Amniotic stem cell (primary cell): ENCODE data around the gene ERC1.

Experiments
- DNase-seq: peaks from one replicate; lab custom pipeline; 2025; lab: John Stamatoyannopoulos, UW

ERC1 gene

GRCh38 chr12:1398673-1399072, 407.6 kb downstream of the ERC1 start:
- DNase-seq = no peak

GRCh38 chr12:1401891-1402290, 410.9 kb downstream of the ERC1 start:
- no peak for DNase-seq

GRCh38 chr12:1403417-1403816, 412.4 kb downstream of the ERC1 start:
- DNase-seq = no peak

GRCh38 chr12:1405619-1406018, 414.6 kb downstream of the ERC1 start:
- DNase-seq = no peak

DNA sequence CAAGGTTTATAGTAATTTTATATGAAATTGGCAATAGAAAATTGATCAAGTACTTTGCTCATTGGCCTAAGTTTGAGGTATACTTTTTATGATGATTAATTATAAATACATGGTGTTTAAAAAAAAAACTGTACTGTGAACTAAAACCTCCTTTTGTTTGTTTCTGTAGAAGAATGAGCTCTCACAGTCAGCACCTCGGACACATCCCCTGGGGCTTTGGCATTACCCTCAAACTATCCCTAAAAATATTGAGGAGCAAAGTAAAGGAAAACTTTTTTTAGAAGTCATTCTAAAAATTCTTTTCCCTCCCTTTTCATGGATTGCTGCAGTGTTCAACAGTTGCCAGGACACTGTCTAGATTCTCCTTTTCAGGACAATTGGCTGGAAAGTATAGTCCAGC, 419.8 kb downstream of the ERC1 start:
- DNase-seq = no peak

DNA sequence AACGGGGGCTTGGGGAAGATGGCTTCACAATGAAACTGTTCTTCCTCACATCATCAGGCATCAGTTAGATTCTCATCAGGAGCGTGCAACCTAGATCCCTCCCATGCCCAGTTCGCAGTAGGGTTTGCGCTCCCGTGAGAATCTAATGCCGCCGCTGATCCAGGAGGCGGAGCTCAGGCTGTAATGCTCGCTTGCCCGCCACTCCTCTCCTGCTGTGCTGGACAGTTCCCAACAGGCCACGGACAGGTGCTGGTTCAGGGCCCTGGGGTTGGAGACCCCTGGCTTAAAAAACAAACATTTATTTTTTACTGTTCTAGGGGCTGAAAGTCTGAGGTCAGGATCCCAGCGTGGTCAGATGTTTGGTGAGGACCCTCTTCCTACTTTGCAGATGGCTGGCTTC, 422.9 kb downstream of the ERC1 start:
- no peak for DNase-seq

DNA sequence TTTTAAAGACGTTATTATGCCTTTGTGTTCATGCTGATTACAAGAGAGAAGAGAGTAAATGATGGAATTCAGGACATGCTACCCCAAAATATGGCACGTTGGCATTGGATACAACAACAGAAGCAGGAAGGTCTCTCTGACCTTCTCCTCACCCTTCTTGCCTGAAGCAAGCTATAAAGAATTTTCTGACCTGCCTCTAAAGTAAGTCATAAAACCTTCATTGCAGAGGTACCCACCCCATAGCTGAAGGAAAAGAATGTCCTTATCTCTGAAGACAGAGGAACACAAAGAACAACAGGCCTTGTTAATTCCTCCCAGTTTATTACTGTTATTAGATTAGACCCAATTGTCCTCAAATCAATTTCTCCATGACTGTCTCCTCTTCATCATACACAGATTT, 427.1 kb downstream of the ERC1 start:
- no peak for DNase-seq

DNA sequence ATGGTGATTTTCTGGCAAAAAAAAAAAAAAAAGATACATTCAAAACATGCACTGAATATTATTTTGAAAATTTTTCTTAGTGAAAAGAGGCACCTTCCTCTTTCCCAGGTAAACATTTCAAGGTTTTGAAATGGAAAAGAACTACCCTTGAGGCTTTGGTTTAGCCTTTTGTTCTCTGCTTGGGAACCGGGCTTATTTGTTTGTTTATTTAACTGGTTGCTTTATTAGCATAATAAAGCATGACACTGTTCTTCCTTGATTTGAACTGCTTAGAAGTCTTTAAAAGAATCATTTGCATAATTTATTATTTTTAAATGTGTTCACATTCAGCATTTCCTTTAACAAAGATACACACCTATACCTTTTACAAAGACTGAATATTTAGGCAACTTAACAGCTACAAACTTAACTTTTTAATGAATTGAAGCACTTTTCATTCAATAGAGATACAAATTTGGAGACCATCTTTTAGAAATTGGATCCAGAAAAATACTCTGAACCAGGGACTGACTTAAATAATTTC, 428.9 kb downstream of the ERC1 start:
- no peak for DNase-seq

GRCh38 chr12:1421091-1421846, 430.2 kb downstream of the ERC1 start:
- DNase-seq = no peak

DNA sequence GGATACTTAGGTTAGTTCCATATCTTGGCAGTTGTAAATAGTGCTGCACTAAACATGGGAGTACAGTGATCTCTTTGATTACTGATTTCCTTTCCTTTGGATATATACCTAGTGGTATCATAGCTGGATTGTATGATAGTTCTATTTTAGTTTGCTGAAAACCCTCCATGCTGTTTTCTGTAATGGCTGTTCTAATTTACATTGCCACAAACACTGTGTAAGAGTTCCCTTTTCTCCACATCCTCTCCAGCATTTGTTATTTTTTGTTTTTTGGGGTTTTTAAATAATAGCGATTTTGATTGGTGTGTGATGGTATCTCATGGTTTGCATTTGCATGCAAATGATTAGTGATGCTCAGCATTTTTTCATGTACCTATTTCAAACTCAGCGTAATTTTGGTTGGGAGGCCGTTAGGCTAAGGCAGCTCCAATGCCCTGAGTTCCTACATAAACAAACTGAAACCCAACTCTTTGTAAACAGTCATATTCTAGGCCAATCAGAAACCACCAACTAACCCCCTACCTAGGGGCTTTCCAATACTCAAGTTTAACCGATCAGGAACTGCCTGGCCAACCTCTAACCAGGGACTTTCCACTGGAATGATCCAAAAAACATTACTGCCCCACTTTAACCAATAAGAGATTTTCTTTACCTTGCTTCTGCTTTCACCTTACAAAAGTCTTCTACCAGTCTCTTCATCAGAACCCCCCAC, 431.7 kb downstream of the ERC1 start:
- DNase-seq = no peak

GRCh38 chr12:1424674-1425395, 433.8 kb downstream of the ERC1 start:
- DNase-seq = no peak

DNA sequence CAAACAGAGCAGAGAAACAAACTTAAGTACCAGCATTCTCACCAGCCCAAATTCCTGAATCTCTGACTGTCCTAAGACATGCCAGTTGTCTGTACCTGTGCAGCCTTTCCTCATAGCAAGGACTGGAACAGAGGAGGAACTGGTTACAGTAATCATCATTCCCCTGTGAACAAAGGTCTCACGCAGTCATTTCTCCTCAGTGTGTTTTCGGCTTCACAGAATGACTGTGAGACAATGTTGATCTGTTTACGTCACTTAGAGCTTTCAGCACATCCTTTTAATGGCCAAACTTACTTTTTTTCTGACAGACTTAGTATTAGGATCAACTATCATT, 434.3 kb downstream of the ERC1 start:
- DNase-seq = no peak

- DNase-seq = no peak
Measured at GRCh38 chr12:1428671-1429070, 437.6 kb downstream of the ERC1 start.

DNA sequence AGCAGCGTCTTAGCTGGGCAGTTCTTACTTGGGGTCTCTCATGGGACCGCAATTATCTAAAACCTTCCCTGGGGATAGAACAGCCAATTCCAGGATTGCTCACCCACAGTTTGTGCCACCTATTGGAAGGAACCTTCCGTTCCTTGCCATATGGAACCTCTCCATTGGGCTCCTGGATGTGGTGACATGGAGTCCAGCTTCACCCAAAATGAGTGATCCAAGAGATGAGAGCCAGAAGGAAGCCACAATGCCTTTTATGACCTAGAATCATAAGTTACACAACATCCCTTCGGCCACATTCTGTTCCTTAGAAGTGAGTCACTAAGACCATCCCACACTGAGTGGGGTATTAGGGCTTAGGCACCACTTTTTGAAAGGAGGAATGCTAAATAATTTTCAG, 439.0 kb downstream of the ERC1 start:
- no peak for DNase-seq

DNA sequence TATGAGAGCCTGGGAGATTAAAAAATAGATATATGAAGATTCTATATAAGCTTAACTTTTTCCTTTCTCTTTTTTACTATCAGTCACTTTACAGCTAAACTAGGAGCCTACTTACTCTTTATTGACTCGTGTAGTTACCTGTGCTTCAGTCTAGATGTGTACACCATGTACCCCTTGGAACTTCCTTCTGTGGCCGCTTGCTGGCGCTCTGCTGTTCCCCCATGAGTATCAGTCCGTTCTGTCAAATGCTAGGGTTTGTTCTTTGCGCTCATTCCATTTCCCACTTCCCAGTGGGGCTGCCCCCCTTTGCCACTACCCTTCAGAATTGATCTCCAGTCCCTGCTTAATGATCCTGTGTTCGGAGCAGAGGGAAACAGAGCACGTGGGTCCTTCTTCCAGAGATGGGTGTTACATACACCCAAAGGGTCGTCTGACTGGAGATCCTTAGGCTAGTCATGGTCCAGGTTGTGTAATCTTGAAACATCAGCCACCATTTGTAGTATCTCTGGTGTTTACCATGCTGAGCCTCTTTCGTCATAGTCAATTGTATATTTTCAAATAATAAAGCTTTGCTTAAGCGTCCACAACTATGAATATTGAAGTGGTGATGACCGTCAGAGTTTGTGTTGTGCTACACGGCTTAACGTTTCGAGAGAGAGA, 443.4 kb downstream of the ERC1 start:
- DNase-seq = no peak

DNA sequence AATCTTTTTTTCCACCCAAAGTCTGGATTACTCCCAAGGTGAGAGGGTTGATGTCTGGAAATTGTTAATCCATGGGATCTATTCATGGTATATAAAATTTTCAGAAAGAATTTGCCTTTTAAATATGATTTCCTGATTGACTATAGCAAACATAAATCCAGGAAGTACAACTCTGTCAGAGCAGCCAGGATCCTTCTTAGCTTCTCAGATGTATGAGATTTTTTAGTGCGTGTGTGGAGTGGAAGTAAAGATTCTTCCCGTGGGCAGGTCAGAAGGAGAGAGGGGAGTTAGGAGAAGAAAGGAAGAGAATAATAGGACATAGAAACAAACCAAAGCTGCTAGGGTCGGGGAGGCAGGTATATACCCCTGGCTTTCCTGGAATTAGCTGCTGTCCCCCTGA, 444.0 kb downstream of the ERC1 start:
- DNase-seq = no peak

- no peak for DNase-seq
Measured at GRCh38 chr12:1435456-1435855, 444.4 kb downstream of the ERC1 start.

- no peak for DNase-seq
Measured at GRCh38 chr12:1436015-1436414, 445.0 kb downstream of the ERC1 start.

- no peak for DNase-seq
Measured at GRCh38 chr12:1436981-1437380, 446.0 kb downstream of the ERC1 start.

DNA sequence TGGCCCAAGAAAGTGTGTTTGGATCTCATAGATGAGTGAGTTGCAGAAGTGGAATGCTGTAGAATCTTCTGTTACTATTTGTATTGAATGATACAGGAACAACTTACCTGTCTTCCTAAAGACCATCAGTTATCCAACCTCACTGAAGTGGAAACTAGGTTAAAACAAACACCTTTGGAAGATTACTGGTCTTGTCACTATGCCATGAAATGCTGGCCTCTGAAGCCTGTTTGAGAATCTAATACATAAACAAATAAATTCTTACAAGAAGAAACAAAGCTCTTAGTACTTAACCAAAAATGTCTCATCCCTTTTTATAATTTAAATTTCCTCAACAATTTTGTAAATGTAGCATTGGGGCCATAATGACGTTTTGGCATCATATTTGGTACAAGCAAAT, 448.2 kb downstream of the ERC1 start:
- no peak for DNase-seq

GRCh38 chr12:1439687-1440086, 448.7 kb downstream of the ERC1 start:
- no peak for DNase-seq

GRCh38 chr12:1443421-1444141, 452.6 kb downstream of the ERC1 start:
- peak; percentile 42 for DNase-seq
